Embryonic facial prominence (tissue), 1 donor: ENCODE measurements around the gene HSPB8.
"Not testable (repeated sequence)": the region's sequence is repeated elsewhere in the genome, so short reads cannot be mapped to it uniquely, and the experiment has no call there.

Experiments
- DNase-seq: peaks from one replicate; pipeline ENCODE4 v3.0.0-alpha.2; 2016; ENCODE audit errors: extremely low spot score

HSPB8 gene

DNA sequence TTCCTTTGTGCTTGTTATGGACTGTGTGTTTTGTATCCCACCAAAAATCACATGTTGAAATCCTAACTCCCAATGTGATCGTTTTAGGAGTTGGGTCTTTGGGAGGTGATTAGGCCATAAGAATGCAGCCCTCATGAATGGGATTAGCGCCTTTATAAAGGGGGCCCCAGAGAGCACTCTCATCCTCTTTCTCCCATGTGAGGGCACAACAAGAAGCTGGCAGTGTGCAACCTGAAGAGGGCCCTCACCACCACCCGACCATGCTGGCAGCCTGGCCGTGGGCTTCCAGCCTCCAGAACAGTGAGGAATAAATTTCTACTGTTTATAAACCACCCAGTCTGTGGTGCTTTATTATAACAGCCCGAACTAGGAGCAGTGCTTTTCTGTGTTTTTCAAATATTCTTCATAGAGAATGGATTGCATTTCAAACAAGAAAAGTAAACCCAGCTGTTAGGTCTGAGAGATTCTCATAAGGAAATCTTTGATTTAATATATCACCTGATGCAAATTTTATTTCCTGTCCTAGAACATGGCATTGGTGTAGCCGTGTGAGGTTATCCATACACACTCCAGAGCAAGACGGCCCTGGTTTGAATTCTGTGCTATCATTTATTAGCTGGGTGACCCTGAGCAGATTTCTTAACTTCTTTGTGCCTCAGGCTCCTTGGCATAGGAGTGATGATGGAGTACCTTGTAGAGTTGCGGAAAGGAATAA lies 27.8 kb downstream of the HSPB8 start:
- no peak for DNase-seq

DNA sequence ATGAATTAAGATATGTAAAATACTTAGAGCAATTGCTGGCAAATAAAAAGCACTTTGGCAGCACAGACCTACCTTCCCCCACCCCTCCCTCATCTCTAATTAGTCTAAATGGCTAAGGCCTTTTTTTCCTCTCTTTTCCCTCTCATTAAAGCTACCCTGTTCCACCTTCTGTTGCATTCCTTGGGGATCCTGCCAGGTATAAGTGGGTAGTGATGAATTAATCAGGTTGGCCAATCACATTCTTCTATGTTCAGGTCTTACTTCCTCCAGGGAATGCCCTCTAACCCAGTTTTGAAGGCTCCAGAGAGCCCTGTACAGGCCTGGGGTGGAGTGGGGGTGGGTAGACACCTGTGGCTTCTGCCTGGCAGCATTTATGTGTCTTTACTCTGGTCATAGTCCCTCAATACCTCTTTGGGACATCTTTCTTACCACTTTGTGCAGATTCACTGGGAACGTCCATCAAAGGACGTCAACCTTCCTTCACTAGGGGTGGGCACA lies 28.4 kb downstream of the HSPB8 start:
- DNase-seq = no peak

DNA sequence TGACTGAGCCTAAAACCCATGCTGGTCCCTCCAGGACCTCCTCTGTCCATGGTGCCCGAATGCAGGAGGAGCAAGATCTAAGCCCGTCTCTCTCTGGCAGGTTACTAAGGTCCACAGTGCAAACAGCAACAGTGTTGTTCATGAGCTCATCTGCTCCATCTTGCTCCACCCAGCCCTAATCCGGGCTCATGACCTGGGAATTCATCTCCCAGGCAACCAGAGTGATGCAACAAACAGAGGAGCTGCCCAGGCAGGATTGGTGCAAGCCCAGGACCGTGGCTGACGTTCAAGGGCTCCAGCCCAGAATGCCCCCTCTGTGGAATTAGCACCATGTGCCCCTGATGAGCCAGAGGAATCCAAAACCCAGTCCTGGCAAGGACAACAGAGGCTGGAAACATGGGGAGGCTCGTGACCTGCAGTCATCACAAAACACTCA lies 29.9 kb downstream of the HSPB8 start:
- no peak for DNase-seq

DNA sequence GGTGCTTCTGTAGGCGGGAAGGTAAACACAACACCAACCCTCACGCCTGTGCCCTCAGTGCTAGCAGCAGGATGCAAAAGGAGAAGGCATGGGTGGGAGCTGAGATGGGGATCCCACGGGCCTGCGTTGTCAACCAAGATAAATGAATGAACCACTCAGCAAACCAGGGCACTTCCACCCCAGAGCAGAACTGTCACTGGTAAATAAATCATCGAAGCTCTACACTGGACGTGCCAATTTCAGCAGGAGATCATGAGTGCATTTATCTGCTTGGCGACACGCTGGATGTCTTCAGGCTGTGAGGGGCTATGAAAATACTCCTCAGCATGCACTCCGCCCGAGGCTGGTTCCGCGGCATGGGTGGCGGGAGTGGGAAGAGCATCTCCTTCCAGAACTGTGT lies 33.2 kb downstream of the HSPB8 start:
- no peak for DNase-seq

DNA sequence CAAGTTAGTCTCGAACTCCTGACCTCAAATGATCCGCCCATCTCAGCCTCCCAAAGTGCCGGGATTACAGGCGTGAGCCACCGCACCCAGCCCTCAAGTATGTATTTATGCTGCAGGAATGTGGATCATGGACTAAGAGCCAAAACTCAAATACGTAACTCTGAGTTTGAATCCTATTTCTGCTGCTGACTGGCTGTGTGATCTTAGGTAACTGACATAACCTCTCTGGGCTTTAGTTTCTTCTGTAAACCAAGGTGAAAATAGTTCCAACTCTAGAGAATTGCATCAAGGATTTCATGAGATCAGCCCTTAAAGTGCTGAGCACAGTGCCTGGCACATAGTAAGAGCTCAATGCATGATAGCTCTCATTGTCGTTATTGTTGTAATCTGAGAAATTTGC lies 37.4 kb downstream of the HSPB8 start:
- no peak for DNase-seq

DNA sequence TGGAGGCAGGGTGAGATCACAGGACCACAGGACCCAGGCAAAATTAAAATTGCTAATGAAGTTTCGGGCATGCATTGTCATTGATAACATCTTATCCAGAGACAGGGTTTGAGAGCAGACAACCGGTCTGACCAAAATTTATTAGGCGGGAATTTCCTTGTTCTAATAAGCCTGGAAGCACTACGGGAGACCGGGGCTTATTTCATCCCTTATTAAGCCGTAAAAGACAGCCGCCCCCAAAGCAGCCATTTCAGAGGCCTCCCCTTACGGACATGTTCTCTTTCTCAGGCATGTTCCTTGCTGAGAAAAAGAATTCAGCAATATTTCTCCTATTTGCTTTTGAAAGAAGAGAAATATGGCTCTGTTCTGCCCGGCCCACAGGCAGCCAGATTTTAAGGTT lies 40.1 kb downstream of the HSPB8 start:
- not testable (repeated sequence) for DNase-seq

DNA sequence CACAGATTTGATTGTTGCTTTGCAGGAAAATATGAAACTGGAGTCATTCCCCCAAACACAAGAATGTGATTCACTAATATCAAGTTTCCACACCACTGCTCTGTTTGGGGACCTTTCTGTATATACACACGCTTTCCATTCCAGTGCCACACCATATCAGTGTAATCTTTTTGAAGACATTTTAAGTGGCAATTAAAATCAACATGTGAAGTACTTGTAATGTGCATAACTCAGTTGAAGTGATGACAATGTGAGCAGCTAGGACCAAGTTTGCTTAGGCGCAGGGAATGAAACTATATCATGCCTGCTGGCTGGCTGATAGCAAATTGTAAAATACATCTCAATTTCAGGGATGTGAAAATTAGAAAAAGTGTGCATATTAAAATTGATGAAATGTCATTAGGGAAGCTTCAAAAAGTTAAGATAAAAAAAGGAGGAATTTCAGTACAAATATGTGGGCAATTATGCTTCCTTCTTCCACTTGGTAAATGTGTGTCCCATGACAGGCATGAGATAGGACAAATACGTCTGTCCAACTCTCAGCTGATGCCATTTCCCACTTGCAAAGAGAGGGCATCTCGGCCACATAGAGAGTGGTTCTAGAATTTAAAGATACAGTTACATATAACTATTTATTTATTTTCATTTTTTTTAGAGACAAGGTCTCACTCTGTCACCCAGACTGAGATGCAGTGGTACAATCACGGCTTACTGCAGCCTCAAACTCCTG lies 43.7 kb downstream of the HSPB8 start:
- no peak for DNase-seq

DNA sequence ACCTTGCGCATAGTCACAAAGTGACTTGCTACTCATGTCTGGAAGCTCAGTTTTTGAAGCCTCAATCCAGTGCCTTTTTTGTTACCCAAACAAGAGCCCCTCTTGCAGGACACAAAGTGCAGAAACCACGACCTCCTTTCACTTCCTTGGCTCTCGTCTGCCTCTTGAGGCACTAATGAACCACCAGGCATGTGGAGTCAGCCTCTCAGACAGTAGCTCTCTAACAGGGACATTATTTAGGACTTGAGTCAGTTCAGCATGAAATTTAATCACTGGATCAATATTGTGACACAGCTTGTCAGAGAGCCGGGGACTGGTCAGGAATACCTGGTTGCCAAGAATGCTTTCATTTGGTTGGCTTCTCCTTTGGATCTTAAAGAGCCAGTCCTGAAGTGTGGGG lies 46.7 kb downstream of the HSPB8 start:
- no peak for DNase-seq

DNA sequence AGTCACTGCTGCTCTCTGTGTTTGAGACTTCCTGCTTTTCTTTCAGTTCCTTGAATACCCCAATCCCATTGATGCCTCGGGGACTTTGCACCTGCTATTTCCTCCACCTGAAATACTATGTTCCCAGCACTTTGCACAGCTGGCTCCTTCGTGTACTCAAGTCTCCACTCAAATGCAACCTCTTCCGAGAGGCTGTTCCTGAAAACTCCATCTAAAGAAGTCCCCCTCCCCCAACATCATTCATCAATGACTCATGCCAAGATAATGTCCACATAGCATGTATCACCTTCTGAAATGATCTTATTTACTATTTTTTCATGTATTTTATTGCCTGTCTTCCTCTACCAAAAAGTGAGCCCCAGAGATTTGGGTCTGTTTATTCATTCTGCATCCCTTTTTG lies 48.6 kb downstream of the HSPB8 start:
- no peak for DNase-seq

DNA sequence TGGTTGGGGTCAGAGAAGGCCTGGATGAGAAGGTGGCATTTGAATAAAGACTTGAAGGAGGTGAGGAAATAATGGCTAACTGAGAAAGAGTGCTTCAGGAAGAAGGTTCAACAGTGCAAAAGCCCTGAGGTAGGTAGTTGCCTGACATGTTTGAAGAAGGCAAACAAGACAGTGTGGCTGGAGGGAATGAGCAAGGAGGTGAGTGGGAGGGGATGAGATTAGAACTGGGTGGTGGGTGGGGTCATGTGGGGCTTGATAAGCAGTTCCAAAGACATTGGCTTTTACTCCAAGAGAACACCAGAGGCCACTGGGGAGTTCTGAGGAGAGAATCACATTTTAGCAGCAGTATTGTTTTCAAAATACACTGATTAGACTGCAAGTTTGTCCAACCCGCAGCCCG lies 50.5 kb downstream of the HSPB8 start:
- no peak for DNase-seq

DNA sequence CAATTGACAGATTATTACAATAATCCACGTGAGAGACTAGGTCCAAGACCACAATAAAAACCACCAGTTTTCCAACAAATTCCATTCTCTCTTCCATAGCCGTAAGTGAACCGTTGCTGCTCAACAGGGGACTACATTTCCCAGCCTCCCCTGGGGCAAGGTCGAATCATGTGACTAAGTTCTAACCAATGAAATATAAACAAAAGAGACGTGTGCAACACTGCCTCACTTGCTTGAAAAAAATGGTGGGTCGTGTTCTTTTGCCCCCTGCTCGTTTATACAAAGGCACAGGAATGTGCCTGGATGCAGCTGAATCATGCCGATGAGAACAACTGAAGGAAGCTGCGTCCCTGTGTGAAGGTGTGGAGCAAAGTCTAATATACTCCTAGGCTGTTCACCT lies 51.1 kb downstream of the HSPB8 start:
- DNase-seq = no peak

DNA sequence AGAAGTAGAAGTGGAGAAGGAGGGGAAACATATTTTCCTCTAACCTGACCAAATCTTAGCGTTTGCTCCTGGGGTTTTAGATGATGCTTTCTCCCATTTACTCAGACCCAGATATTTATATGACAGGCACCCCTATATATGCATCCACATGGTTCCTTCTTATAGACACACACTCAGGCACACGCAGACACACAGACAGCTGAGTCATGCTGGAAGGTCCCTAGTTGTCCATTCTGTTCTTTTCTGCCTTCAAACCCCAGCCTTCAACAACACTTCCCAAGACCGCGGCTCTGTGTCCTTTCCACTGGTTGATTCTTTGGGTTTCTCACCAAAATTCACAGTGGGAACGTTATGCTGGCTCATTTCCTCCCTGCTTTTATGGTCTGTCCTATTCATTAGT lies 52.1 kb downstream of the HSPB8 start:
- DNase-seq = no peak

DNA sequence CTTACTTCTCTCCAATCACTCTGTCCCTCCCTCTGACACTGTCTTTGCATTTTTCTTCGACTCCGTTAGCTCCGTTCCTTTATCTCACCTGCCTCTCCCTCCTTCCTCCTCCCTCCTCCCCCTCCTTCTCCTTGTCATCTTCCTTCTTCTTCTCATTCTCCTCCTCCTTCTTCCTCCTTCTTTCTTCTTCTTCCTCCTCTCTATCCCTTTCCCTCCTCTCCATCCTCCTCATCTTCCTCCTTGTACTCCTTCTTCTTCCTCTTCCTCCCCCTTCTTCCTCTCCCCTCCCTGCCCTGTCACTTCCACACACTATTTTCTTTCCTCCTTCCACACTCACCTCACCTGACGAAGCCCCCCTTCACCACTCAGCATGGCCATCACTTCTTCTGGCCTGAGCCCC lies 53.0 kb downstream of the HSPB8 start:
- no peak for DNase-seq

DNA sequence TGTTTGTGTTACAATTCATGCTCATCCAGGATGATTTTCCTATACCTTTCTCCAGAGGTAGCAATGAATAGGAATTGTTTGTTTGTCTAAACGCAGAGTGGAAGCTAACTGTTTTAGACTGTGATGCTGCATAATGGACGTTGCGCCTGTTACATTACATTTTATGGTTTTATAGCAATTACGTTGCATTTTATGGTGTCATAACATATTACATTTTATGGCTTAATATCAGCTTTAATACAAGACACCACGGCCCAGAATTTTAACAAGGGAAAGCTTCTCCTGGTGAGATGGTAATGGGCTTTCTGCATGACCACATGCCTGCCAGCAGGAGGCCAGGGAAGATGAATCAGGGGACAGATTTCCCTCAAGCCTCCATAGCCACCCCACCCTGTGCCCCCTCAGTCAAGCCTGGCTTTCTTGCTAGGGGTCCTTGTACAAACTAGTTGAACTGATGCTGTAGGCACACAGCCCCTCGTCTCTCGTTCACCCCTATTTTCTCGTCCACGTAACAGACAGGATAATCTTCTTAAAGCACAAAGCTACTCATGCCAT lies 56.5 kb downstream of the HSPB8 start:
- no peak for DNase-seq

DNA sequence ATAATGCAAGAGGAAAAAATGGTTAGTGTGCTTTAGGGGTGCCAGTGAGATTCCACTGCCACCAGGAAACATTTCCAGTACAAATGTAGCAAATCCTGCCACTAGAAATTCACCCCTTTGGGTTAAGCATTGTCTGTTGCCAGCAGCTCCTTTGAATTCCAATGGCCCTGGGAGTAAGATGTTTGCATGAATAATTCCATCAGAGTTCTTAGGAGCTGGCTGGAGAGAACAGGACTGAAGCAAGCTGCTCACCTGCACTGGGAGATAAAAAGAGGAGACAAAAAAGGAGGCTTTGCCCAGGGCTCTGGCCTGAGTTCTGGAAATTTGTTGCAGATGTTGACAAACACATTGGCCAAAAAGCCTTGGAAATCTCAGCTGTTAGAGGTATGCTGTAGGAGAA lies 57.6 kb downstream of the HSPB8 start:
- no peak for DNase-seq

DNA sequence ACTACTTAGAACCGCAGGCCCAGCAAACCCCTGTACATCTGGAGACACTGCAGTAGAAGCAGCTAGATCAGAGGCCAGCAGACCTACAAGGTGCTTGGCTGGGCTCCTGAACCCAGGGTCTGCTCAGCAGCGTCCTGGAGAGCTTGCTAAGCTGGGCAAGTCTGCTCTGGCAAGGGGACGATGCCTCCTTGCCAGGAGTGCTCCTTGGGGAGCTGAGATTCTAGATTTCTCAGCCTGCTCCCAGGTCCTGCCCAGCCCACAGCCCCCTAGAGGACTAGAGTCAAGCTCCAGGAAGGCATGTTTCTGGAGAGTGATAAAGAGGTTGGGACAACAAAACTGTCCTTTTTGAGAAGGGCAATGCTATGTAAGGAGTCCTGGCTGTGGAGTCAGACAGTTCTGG lies 60.3 kb downstream of the HSPB8 start:
- no peak for DNase-seq

DNA sequence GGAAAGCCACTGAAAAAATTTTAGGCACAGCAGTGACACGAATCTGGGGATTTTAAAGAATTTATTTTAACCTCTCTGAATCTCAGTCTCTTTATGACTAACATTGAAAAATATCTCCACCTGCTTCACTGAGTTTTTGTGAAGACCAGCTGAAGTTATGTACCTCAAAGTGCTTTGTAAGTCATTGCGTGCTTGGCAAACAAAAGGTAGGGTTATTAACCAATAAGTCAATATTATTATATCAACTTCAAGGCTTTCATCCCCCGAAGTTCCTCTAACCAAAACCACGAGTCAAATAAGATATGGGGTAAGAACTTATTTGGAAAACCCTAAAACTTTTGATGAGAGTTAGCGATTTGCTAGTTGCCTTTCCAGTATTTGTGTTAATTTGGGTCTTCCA lies 62.3 kb downstream of the HSPB8 start:
- DNase-seq = no peak

DNA sequence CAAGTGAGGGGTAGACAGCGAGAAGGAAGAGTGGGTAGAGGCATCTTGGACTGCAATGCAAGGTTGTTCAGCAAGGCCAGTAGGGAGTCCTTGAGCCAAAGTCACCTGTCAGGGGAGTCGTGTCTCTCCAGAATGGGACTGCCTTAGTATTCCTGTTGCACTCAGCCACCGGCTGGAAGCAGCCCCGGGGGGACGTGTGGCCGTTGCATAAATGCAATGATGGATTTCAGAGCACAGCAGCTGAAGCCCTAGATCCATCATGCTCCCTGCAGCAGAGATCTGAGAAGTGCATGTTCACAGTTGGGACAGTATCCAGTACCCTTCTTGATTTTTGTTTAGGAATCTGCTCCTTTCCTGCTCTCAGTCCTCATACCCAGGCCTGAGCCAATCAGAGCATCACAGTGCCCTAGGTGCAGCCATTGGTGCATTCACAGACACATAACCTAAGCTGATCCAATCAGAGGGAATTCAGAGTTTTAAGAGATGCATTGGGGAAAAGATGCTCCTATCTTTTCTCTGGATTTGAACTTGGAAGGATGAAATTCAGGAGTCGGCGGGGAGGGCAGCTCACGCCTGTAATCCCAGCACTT lies 62.9 kb downstream of the HSPB8 start:
- DNase-seq = no peak
